IPS-NIHi7 (cell line): Measurements from ENCODE around the gene CFH.
"Not testable (repeated sequence)": the region's sequence is repeated elsewhere in the genome, so short reads cannot be mapped to it uniquely, and the experiment has no call there.

Source experiments
- DNase-seq: peaks from one replicate; pipeline ENCODE4 v3.0.0; 2012; ENCODE audit warnings: mixed read lengths; ENCODE audit errors: extremely low spot score

The CFH gene

GRCh38 chr1:196765019-196765740, 113.3 kb downstream of the CFH start:
- DNase-seq, result not testable (repeated sequence)

- not testable (repeated sequence) for DNase-seq
Observed at GRCh38 chr1:196769823-196770222, 118.0 kb downstream of the CFH start.

- no peak for DNase-seq
Observed at GRCh38 chr1:196773713-196774112, 121.9 kb downstream of the CFH start.

- DNase-seq, result no peak
Observed at GRCh38 chr1:196774175-196774574, 122.3 kb downstream of the CFH start.

GRCh38 chr1:196774603-196775002, 122.8 kb downstream of the CFH start, which contains the start of gene CFHR3:
CFHR3 (plus strand) TSS chr1:196774840; CDS start chr1:196774887, 47 bp downstream.
- DNase-seq, result no peak

GRCh38 chr1:196777603-196778002, 125.8 kb downstream of the CFH start:
- no peak for DNase-seq

GRCh38 chr1:196779093-196779492, 127.2 kb downstream of the CFH start:
- no peak for DNase-seq

GRCh38 chr1:196791252-196791651, 139.4 kb downstream of the CFH start:
- not testable (repeated sequence) for DNase-seq

GRCh38 chr1:196794103-196794502, 142.3 kb downstream of the CFH start:
- not testable (repeated sequence) for DNase-seq
